Middle frontal gyrus (tissue), 1 donor: ENCODE results near the gene SIAH1.
"Not testable (repeated sequence)": the region's sequence is repeated elsewhere in the genome, so short reads cannot be mapped to it uniquely, and the experiment has no call there.

Source experiments
- DNase-seq: peaks from one replicate; pipeline ENCODE4 v3.0.0-alpha.2; 2015; ENCODE audit warnings: low spot score; ENCODE audit errors: extremely low spot score

The SIAH1 gene

GRCh38 chr16:48367441-48368049 is 17.7 kb downstream of the SIAH1 start:
- DNase-seq, result no peak

- no peak for DNase-seq
These were observed 18.8 kb downstream of the SIAH1 start for GRCh38 chr16:48366165-48367093.

- peak; percentile 54 for DNase-seq
These were observed 19.5 kb downstream of the SIAH1 start for GRCh38 chr16:48365601-48366164.

DNA sequence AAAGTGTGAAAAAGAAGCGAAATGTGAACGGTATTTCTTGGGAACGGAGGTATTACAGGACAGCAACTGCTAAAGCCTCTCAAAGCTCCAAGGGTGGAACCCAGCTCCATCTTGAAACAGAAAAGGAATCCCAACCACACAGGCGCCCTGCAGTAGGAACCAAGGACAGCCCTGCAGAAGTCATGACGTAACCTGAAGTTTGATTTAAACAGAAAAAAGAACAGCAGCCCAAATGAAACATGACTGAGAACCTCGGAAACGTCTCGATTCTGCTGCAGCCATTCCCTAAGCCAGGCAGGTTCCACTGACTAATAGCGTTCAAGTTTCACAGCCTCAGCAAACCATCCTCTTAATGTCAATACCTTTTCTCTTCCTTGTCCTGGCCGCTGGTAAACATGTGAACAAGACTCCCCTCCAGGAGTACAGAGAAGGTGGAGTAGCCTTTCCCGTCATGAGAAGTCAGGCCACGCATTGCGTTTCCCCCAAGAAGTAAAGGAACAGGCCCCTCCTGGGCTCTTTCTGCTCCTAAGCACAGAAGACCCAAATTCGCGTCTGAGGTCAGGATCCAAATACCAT is 20.1 kb downstream of the SIAH1 start:
- DNase-seq, result no peak

- no peak for DNase-seq
These were observed 23.6 kb downstream of the SIAH1 start for GRCh38 chr16:48361540-48362144.

GRCh38 chr16:48361012-48361411 is 24.2 kb downstream of the SIAH1 start:
- no peak for DNase-seq

GRCh38 chr16:48359983-48360382 is 25.2 kb downstream of the SIAH1 start:
- DNase-seq, result no peak

- no peak for DNase-seq
These were observed 26.8 kb downstream of the SIAH1 start for GRCh38 chr16:48358419-48358818.

DNA sequence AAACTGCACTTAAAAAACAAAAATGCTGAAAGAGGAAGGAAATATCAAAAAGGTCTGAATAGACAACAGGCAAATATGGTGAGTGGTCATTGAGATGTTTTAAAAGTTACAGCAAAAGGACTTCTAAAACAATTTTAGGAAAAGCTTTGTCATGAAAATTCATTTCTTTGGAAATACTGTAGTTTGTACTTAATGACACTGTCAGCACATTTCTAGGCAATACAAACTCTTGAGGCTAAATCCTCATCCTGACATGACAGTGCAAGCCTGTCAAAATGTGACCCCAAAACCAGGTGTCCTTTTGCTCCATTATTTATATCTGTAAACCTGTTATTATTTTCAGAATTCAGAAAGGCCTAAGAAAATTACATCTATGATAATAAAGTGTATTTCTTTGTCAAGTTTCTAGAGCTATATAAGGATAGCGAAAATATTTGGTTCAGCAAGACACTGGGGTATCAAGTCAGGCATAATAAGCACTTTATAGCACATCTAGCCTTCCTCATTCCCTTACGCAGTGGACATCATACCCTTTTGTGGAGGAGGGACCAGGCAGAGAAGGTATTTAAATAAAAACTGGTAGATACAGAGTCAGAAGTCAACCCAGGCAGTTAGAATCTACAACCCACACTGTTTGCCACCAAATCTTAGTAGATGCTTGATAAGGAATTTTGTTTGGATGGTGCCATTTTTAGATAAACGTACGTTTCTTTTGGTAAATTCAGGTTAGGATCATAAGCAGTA is 28.4 kb downstream of the SIAH1 start:
- no peak for DNase-seq

DNA sequence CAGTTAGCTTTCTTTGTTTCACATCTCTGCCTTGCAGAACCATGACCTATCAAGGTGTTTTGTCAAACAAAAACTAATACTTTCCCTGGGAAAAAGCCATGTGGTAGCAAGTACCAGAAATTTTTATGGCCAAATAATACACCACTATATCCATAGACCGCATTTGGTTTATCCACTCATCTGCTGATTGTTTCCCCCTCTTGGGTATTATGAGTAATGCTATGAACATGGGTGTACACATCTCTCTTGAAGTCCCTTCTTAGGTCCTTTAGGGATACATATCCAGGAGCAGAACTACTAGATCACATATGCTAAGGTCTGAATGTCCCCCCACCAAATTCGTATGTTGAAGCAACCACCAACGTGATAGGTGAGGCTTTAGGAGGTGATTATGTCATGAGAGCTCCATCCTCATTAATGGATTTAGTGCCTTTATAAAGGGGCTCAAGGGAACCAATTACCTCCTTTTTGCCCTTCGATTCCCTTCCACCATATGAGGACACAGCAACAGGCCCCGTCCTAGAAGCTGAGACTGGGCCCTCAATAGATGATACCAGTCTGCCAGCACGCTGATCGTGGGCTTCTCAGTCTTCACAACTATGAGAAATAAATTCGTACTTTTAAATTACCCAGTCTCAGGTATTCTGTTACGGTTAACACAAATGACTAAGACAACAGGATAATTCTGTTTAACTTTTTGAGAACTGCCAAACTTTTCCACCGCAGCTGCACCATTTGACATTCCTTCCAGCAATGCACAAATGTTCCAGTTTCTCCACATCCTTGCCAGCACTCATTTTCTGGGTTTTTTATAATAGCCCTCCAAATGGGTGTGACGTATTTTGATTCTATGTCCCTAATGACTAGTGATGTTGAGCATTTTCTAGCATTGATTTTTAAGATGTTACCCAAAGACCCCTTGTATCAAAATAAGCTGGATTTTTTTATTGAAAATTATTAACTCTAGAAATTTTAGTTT is 30.0 kb downstream of the SIAH1 start:
- DNase-seq, result no peak

DNA sequence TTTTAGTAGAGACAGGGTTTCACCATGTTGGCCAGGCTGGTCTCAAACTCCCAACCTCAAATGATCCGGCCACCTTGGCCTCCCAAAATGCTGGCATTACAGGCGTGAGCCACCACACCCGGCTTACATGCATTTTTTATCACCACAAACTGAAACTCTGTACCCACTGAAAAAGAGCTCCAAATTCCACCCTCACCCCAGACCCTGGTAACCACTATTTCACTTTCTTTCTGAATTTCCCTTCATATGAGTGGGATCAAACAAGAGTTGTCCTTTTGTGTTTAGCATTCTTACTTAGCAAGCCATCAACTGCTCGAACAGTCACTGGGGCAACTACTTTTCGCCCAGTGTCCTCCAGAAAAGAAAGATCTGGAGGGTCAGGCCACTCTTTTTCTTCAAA is 30.8 kb downstream of the SIAH1 start:
- DNase-seq, result not testable (repeated sequence)

DNA sequence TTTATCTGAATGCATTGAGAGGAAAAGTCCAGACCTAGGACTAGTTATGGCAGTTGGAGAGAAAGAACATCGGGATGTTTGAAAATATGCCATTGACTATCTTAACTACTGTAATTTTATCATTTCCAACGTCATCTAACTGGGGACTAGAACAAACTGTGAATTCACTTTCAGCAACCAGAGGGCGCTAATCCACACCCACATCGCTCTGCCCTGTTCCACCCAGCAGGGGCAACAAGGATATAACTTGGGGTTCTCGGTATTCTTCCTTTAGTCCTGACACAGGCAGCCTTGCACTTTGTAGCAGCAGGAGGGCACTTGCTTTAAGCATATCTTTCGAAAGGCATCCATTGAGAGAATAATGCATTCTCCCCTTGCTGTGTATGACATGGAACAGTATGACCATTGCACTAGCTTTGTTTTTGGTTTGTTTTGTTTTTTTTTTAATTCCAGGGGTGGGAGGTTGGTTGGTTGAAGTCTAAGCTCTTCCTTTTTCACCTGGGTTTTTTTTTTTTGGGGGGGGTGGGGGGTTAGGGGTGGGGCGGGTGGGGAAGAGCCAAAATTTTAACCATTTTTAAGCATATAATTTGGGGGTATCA is 31.5 kb downstream of the SIAH1 start:
- DNase-seq, result no peak

- no peak for DNase-seq
These were observed 32.4 kb downstream of the SIAH1 start for GRCh38 chr16:48352648-48353390.

DNA sequence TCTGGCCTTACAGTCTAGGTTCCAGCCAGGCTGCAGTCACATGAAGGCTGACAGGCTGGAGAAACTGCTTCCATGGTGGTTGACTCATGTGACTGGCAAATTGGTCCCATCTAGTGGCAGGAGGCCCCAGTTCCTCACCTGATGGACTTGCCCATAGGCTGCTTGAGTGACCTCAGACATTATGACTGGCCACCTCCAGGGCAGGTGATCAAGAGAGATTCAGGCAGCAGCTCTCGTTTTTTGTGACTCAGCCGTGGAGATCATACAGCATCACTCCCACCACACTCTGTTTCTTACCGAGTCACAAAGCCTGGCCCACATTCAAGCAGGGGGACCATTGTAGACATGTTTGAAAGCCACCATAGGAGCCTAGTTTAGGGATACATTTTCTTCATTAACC is 34.5 kb downstream of the SIAH1 start:
- no peak for DNase-seq

- peak; percentile 58 for DNase-seq
These were observed 37.2 kb downstream of the SIAH1 start for GRCh38 chr16:48347980-48348379.

- no peak for DNase-seq
These were observed 37.9 kb downstream of the SIAH1 start for GRCh38 chr16:48347191-48347865.

GRCh38 chr16:48342591-48342990 is 42.6 kb downstream of the SIAH1 start:
- no peak for DNase-seq

GRCh38 chr16:48340054-48340453 is 45.2 kb downstream of the SIAH1 start:
- DNase-seq, result no peak
